Activated CD4-positive, CD25-positive, alpha-beta regulatory T cell treated with anti-CD3 and anti-CD28 coated beads, Interleukin-2, amount 50 U/mL, for 16 hours (primary cell): ENCODE data around the gene ELF4.
A peak's percentile ranks its signal among the peaks of the same experiment; 100 is the strongest.

Source experiments
- DNase-seq: peaks from one replicate; pipeline ENCODE4 v3.0.0-alpha.2; 2020; ENCODE audit warnings: low read depth, low spot score

The ELF4 gene

GRCh38 chrX:130051176-130051845 is 59.0 kb downstream of the ELF4 start:
- DNase-seq, result no peak

GRCh38 chrX:130049821-130050220 is 60.5 kb downstream of the ELF4 start:
- DNase-seq, result no peak

GRCh38 chrX:130048686-130049222 is 61.5 kb downstream of the ELF4 start:
- DNase-seq, result no peak

- no peak for DNase-seq
Measured at GRCh38 chrX:130047416-130047815, 62.9 kb downstream of the ELF4 start.

- DNase-seq, result no peak
Measured at GRCh38 chrX:130039847-130040246, 70.5 kb downstream of the ELF4 start.

- DNase-seq, result no peak
Measured at GRCh38 chrX:130034178-130034577, 76.1 kb downstream of the ELF4 start.

- DNase-seq, result no peak
Measured at GRCh38 chrX:130032552-130032951, 77.7 kb downstream of the ELF4 start.

GRCh38 chrX:130030826-130031225 is 79.5 kb downstream of the ELF4 start:
- DNase-seq, result no peak

GRCh38 chrX:130028196-130028595 is 82.1 kb downstream of the ELF4 start:
- DNase-seq, result peak; percentile 13

- no peak for DNase-seq
Measured at GRCh38 chrX:130027569-130027968, 82.7 kb downstream of the ELF4 start.

GRCh38 chrX:130025256-130025655 is 85.0 kb downstream of the ELF4 start:
- no peak for DNase-seq

GRCh38 chrX:130024127-130024526 is 86.2 kb downstream of the ELF4 start:
- peak; percentile 45 for DNase-seq

- no peak for DNase-seq
Measured at GRCh38 chrX:130020661-130021324, 89.5 kb downstream of the ELF4 start.

GRCh38 chrX:130018143-130018542 is 92.2 kb downstream of the ELF4 start:
- no peak for DNase-seq

- DNase-seq, result no peak
Measured at GRCh38 chrX:130015181-130015580, 95.1 kb downstream of the ELF4 start.
